Esophagus mucosa (tissue), 1 donor: Measurements from ENCODE around the gene FAM180A. TPM values are rescaled to one million over a fixed set of nuclear protein-coding genes. Genes with fewer than 3 reads are reported as not detected.
"Not testable (repeated sequence)": the region's sequence is repeated elsewhere in the genome, so short reads cannot be mapped to it uniquely, and the experiment has no call there.

ENCODE experiments used
- ATAC-seq: fragments of 200-7000 bp; cut with Tn5 transposase; one replicate; pipeline ENCODE4 v1.9.1; 2020
- total RNA-seq: library from RNA; stranded (reverse); gene quantifications from one replicate; pipeline ENCODE4 v1.2.4, GENCODE V29; 2023
- donor health status: DM: yes; HTN: yes; CAD: no.

Gene FAM180A
- total RNA-seq, 1 donor from 2014 or later, result 0.68 TPM

DNA sequence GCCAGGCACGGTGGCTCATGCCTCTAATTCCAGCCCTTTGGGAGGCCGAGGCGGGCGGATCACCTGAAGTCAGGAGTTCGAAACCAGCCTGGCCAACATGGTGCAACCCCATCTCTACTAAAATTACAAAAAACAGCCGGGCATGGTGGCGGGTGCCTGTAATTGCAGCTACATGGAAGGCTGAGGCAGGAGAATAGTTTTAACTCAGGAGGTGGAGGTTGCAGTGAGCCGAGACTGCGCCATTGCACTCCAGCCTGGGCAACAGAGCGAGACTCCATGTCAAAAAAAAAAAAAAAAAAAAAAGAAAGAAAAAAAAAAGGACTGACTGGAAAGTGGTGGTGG is 11.3 kb downstream of the FAM180A start:
- not testable (repeated sequence) for ATAC-seq

DNA sequence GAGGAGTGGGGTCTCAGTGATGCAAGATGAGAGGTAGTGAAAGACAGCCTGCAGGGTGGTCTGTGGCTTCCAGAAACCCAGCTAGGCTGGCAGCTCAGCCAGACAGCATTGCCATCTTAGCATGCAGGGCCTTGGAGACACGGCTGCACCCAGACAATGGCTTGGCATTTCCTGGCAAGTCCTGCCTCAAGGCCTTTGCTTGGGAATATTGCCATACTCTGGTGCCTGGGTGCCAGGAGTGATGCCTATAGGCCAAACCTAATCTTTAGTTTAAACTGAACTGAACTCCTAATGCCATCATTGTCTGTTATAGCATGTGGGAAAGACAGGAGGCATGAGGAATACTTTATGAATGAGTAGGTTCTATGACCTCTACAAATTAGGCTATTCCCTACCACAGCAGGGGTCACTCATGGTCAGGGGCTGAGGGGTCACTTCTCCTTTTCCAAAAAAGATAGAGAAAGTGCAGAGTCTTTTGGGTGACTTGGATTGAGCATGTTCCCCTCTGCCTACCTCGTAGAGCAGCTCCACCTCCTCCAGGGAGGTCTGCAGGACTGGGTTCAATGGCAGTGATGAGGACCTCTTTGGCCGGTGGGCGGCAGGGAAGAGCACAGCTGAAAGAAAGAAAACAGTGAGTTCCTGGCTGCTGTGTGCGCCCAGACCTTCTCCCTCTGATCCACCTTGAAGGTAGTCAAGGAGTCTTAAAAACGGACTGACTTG is 11.9 kb downstream of the FAM180A start:
- peak; percentile 91 for ATAC-seq

DNA sequence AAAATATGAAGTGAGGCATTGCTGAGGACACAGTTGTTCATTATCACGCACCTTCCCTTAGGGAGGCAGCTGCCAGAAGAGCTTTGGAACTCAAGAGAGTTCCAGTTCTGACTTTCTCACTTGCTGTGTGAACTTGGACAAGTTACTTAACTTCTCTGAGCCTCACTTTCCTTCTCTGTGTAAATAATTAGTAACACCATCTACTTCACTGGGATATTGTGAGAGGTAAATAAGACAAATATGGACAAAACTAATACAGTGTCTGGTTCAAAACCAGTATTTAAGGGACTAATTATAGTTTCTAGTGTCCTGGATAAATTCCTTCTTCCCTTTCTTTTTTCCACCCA is 14.3 kb downstream of the FAM180A start:
- ATAC-seq, result no peak

GRCh38 chr7:135733603-135734342 is 14.8 kb downstream of the FAM180A start:
- no peak for ATAC-seq

DNA sequence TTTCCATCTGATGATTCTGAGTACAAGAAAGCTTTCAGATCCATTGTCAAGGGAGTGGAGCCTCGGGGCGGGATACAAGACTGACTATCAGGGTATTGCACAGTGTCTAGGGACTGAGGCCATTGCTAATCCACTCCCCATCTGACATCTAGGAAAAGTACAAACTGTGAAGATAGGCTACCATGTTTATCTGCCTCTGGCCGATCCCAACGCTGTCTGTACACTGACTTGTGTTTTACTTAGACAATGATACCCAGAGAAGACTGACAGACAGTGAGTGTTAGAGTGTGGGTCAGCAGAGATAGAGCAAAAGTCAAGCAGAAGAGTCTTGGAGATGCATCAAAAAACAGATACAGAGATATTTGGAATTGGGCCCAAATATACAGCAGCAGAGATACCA is 17.5 kb downstream of the FAM180A start:
- ATAC-seq, result no peak

GRCh38 chr7:135729230-135729629 is 19.4 kb downstream of the FAM180A start:
- no peak for ATAC-seq

- no peak for ATAC-seq
Observed at GRCh38 chr7:135728136-135728669, 20.4 kb downstream of the FAM180A start, which contains the start of gene SLC13A4. TSS of gene SLC13A4 (minus strand) at chr7:135728186. CDS start at chr7:135727496, 690 bp downstream.

- no peak for ATAC-seq
Observed at GRCh38 chr7:135726911-135727673, 21.5 kb downstream of the FAM180A start.

- ATAC-seq, result no peak
Observed at GRCh38 chr7:135726276-135726788, 22.3 kb downstream of the FAM180A start.

DNA sequence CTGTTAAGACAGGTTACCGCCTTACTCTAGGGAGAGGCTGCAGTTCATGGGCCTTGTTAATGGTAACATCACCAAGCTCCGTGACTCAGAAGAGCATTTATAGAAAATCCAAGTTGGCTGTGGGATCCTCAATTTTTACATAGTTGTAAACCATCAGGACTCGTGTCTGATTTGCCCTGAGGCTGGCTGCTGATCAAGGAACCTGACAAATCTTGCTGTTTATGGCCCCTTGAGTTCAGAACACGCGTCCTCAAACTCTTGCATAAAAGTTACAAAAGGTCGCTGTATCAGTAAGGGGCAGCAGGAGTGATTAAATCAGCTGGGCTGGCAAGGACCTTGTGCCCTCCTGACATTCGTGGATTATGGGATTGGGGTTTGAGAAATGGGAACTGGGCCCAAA is 25.2 kb downstream of the FAM180A start:
- ATAC-seq, result no peak

- no peak for ATAC-seq
Observed at GRCh38 chr7:135721198-135721820, 27.3 kb downstream of the FAM180A start.

- ATAC-seq, result no peak
Observed at GRCh38 chr7:135719688-135720087, 28.9 kb downstream of the FAM180A start.

GRCh38 chr7:135718794-135719437 is 29.7 kb downstream of the FAM180A start:
- no peak for ATAC-seq

DNA sequence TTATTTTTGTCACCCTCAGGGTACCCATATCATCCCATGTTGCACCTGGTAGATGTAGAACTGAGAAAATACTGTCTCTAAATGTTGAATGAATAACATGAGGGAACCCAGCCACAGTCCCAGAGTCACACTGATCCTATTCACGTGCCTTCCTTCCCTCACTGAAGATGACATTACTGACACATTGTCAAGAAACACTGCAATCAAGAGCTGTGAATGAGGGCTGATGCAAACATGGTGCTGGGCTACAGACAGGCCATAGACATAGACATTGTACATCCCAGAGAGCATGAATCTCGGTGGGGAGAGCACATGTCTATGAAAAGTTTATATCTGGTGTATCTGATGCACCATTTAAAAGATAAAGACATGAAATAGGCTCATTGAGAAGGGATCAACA is 30.4 kb downstream of the FAM180A start:
- ATAC-seq, result no peak

DNA sequence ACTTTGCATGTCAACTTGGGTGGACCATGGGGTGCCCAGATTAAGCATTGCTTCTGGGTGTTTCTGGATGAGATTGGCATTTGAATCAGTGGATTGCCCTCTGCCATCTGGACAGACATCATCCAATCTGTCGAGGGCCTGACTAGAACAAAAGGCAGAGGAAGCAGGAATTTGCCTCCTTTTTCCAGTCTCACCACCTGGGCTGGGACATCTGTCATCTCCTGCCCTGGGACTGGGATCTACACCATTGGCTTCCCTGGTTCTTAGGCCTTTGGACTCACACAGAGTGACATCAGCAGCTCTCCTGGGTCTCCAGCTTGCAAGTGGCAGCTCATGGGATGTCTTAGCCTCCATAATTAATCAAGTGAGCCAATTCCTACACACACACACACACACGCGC is 30.9 kb downstream of the FAM180A start:
- no peak for ATAC-seq

DNA sequence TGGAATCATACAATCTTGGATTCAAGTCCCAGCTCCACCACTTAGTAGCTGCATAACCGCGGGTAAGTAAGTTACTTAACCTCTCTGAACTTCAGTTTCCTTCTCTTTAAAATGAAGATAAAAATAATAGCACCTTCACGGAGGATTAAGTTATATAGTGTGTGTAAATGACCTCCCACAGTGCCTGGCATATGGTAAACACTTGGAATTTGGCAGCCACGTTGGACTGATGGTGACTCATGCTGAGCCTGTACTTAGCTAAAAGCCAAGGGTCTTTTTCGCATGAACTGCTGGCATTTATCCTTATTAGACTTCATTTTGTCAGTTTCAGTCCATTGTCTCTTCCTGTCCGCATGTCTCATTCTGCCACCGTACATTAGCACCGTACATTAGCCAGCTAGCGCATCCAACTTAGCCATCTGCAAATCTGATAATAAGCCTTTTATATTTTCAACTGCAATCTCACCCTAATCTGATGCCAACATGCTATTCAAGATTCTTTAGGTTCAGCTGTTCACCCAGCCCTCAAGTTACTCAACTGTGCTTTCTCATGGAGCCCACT is 31.9 kb downstream of the FAM180A start:
- peak; percentile 50 for ATAC-seq

DNA sequence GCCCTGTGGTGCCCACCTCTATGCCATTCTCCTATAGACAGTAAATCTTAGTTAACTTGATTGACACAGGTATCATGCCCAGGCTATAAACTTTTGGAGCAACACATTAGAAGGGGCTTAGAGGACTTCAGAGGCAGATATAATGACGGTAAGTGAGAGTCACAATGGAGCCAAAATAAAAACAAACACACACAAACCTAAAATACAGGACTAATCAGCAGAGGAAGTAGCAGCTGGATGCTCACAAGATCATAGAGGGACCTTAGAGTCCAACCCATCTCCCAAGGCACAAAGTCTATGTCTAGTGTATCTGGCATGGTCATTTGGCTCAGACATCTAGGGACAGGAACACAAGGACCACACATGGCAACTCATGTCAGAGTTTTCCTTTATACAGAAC is 32.9 kb downstream of the FAM180A start:
- ATAC-seq, result no peak

GRCh38 chr7:135715055-135715522 is 33.5 kb downstream of the FAM180A start:
- ATAC-seq, result no peak

DNA sequence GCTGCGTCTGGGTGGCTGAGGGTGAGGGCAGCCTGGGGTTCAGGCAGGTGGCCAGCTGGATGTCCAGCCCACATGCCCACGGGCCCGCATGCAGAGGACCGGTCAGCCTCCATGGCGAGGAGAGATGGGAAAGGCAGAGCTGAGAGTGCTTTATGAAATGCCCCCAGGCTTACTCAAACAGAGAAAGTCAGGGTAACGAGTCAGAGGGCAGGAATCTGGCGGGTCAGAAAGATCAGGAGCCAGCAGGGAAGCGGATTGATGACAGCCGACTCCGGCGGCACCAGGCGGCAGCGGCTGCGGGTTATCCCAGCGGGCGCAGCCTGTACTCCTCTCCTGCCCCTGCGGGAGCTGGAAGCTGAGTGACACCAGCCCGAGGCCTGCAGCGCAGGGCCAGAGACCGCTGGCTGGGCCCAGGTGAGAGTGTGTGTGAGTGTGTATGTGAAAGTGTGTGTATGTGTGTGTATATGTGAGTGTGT is 34.0 kb downstream of the FAM180A start:
- peak; percentile 73 for ATAC-seq

- peak; percentile 34 for ATAC-seq
Observed at GRCh38 chr7:135713836-135714470, 34.7 kb downstream of the FAM180A start.

DNA sequence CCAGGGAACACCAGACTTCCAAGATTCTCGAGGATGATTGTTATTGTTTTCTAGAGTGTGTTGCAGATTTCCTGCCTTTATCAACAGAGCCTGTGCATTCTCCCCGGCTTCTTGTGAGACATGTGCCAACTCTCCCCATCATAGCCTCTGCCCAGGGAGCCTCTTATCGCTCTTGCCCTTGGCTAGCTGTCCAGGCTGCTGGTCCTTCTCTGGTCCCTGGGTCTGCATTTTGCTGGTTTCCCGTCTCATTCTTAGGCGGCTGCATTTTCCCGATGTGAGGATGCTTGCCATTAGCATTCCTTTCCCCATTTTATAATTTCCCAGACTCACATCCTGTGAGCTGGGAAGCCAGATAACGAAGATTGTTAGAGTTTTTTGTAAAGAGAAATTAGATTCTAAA is 35.8 kb downstream of the FAM180A start:
- ATAC-seq, result no peak
